HepG2 (cell line): Measurements from ENCODE around the gene TIMM13.
"Not testable (repeated sequence)": the region's sequence is repeated elsewhere in the genome, so short reads cannot be mapped to it uniquely, and the experiment has no call there.

Experiments used
- EP300 ChIP-seq, 3 experiments: sonication (generic) in 1 of 3; formaldehyde crosslinking in 1 of 3; IDR thresholded peaks; 2 replicates each; pipeline versions ENCODE4 v1.5.1 to v1.6.1; 2011 to 2020; ENCODE audit warnings: low read depth in 2 of 3, low read length in 2 of 3, borderline replicate concordance in 1 of 3, improper control_type of control experiment in 1 of 3, mild to moderate bottlenecking in 1 of 3, missing genetic modification reagents in 1 of 3, moderate library complexity in 1 of 3
- HOXA7 ChIP-seq: sonication (generic); formaldehyde crosslinking; IDR thresholded peaks from 2 replicates; pipeline ENCODE4 v1.8.1; 2022; ENCODE audit warnings: mild to moderate bottlenecking, missing genetic modification reagents, moderate library complexity
- MXI1 ChIP-seq: IDR thresholded peaks from 3 replicates; pipeline ENCODE4 v1.6.1; 2012; ENCODE audit warnings: low read depth, low read length, inconsistent platforms, borderline replicate concordance
- NFE2L2 ChIP-seq: fragments of 150-350 bp; IDR thresholded peaks from 2 replicates; pipeline ENCODE4 v1.6.1; 2014; ENCODE audit warnings: low read length
- RFX5 ChIP-seq: IDR thresholded peaks from 2 replicates; pipeline ENCODE4 v1.6.1; 2011; ENCODE audit warnings: low read depth, low read length, improper control_type of control experiment
- SMC3 ChIP-seq: IDR thresholded peaks from 2 replicates; pipeline ENCODE4 v1.6.1; 2011; ENCODE audit warnings: low read length, improper control_type of control experiment
- SRF ChIP-seq: IDR thresholded peaks from 2 replicates; pipeline ENCODE4 v1.6.1; 2011; ENCODE audit warnings: mild to moderate bottlenecking, low read depth, low read length, moderate library complexity
- WIZ ChIP-seq: sonication (generic); formaldehyde crosslinking; IDR thresholded peaks from 2 replicates; pipeline ENCODE4 v1.5.1; 2020; ENCODE audit warnings: mild to moderate bottlenecking, missing genetic modification reagents
- TF ChIP-seq, protein P1 (sequence below): sonication (generic); formaldehyde crosslinking; IDR thresholded peaks from 2 replicates; pipeline ENCODE4 v1.5.0; 2020; ENCODE audit warnings: mild to moderate bottlenecking, missing genetic modification reagents, moderate library complexity
- TF ChIP-seq, protein P2 (sequence below): sonication (generic); formaldehyde crosslinking; IDR thresholded peaks from 2 replicates; pipeline ENCODE4 v1.4.0; 2020; ENCODE audit warnings: low read depth, mild to moderate bottlenecking, missing genetic modification reagents
- TF ChIP-seq, protein P3 (sequence below): sonication (generic); formaldehyde crosslinking; IDR thresholded peaks from 2 replicates; pipeline ENCODE4 v1.4.0; 2020; ENCODE audit warnings: missing genetic modification reagents, mild to moderate bottlenecking, borderline replicate concordance
- TF ChIP-seq, protein P4 (sequence below), 2 experiments: IDR thresholded peaks; 2 replicates each; pipeline ENCODE4 v1.6.1; 2011 to 2012; ENCODE audit warnings: low read length in 2 of 2, borderline replicate concordance in 1 of 2, low read depth in 1 of 2, mild to moderate bottlenecking in 1 of 2, moderate library complexity in 1 of 2

DNA sequence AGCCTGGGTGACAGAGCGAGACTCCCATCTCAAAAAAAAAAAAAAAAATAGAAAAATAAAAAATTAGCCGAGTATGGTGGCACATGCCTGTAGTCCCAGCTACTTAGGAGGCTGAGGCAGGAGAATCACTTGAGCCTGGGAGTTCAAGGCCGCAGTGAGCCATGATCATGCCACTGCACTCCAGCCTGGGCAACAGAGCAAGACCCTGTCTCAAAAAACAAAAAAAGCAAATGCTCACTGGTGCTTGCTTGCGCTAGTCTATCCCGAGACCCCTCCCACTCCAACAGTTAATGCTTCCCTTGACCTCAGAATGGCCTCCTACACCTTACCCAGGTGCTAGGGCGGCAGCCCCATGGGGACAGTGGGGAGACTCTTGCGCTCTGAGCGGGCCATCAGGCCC, 9.9 kb downstream of the TIMM13 start:
- TF ChIP-seq SMC3; NFE2L2; SRF; MXI1; RFX5; EP300 (IDR thresholded peaks at IDR 0.05; ENCODE audit: low read depth in 2 of 2, low read length in 2 of 2); EP300 (CRISPR knock-in tag; IDR thresholded peaks at IDR 0.05; ENCODE audit: borderline replicate concordance); WIZ (CRISPR knock-in tag); HOXA7: not testable (repeated sequence)
- TF ChIP-seq, protein P1, sequence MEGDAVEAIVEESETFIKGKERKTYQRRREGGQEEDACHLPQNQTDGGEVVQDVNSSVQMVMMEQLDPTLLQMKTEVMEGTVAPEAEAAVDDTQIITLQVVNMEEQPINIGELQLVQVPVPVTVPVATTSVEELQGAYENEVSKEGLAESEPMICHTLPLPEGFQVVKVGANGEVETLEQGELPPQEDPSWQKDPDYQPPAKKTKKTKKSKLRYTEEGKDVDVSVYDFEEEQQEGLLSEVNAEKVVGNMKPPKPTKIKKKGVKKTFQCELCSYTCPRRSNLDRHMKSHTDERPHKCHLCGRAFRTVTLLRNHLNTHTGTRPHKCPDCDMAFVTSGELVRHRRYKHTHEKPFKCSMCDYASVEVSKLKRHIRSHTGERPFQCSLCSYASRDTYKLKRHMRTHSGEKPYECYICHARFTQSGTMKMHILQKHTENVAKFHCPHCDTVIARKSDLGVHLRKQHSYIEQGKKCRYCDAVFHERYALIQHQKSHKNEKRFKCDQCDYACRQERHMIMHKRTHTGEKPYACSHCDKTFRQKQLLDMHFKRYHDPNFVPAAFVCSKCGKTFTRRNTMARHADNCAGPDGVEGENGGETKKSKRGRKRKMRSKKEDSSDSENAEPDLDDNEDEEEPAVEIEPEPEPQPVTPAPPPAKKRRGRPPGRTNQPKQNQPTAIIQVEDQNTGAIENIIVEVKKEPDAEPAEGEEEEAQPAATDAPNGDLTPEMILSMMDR (CRISPR knock-in tag): not testable (repeated sequence)
- TF ChIP-seq, protein P2, sequence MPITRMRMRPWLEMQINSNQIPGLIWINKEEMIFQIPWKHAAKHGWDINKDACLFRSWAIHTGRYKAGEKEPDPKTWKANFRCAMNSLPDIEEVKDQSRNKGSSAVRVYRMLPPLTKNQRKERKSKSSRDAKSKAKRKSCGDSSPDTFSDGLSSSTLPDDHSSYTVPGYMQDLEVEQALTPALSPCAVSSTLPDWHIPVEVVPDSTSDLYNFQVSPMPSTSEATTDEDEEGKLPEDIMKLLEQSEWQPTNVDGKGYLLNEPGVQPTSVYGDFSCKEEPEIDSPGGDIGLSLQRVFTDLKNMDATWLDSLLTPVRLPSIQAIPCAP (CRISPR knock-in tag): not testable (repeated sequence)
- TF ChIP-seq, protein P3, sequence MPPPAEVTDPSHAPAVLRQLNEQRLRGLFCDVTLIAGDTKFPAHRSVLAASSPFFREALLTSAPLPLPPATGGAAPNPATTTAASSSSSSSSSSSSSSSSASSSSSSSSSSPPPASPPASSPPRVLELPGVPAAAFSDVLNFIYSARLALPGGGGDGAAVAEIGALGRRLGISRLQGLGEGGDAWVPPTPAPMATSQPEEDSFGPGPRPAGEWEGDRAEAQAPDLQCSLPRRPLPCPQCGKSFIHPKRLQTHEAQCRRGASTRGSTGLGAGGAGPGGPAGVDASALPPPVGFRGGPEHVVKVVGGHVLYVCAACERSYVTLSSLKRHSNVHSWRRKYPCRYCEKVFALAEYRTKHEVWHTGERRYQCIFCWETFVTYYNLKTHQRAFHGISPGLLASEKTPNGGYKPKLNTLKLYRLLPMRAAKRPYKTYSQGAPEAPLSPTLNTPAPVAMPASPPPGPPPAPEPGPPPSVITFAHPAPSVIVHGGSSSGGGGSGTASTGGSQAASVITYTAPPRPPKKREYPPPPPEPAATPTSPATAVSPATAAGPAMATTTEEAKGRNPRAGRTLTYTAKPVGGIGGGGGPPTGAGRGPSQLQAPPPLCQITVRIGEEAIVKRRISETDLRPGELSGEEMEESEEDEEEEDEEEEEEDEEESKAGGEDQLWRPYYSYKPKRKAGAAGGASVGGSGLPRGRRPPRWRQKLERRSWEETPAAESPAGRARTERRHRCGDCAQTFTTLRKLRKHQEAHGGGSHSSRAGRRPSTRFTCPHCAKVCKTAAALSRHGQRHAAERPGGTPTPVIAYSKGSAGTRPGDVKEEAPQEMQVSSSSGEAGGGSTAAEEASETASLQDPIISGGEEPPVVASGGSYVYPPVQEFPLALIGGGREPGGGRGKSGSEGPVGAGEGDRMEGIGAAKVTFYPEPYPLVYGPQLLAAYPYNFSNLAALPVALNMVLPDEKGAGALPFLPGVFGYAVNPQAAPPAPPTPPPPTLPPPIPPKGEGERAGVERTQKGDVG: not testable (repeated sequence)
- TF ChIP-seq, protein P4, sequence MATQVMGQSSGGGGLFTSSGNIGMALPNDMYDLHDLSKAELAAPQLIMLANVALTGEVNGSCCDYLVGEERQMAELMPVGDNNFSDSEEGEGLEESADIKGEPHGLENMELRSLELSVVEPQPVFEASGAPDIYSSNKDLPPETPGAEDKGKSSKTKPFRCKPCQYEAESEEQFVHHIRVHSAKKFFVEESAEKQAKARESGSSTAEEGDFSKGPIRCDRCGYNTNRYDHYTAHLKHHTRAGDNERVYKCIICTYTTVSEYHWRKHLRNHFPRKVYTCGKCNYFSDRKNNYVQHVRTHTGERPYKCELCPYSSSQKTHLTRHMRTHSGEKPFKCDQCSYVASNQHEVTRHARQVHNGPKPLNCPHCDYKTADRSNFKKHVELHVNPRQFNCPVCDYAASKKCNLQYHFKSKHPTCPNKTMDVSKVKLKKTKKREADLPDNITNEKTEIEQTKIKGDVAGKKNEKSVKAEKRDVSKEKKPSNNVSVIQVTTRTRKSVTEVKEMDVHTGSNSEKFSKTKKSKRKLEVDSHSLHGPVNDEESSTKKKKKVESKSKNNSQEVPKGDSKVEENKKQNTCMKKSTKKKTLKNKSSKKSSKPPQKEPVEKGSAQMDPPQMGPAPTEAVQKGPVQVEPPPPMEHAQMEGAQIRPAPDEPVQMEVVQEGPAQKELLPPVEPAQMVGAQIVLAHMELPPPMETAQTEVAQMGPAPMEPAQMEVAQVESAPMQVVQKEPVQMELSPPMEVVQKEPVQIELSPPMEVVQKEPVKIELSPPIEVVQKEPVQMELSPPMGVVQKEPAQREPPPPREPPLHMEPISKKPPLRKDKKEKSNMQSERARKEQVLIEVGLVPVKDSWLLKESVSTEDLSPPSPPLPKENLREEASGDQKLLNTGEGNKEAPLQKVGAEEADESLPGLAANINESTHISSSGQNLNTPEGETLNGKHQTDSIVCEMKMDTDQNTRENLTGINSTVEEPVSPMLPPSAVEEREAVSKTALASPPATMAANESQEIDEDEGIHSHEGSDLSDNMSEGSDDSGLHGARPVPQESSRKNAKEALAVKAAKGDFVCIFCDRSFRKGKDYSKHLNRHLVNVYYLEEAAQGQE (IDR thresholded peaks at IDR 0.05; ENCODE audit: borderline replicate concordance in 1 of 2, low read depth in 1 of 2, low read length in 2 of 2): not testable (repeated sequence)
